Skeletal muscle tissue (tissue), 4 donors: ENCODE results near the gene ARID1B. TPM values are rescaled to one million over a fixed set of nuclear protein-coding genes. Genes with fewer than 3 reads are reported as not detected.

Experiments
- H3K27ac ChIP-seq: one replicate; pipeline ENCODE4 v1.7.0; 2013; ENCODE audit warnings: mild to moderate bottlenecking, low read depth, low read length, inconsistent platforms
- H3K27me3 ChIP-seq, 3 donors: one replicate each; pipeline ENCODE4 v1.7.0; 2013; ENCODE audit warnings: low read length in 3 of 3; ENCODE audit not compliant: control insufficient read depth in 3 of 3, insufficient read depth in 3 of 3
- H3K36me3 ChIP-seq, 3 donors: one replicate each; pipeline ENCODE4 v1.7.0; 2013; ENCODE audit warnings: low read length in 3 of 3; ENCODE audit not compliant: control insufficient read depth in 3 of 3, insufficient read depth in 3 of 3
- H3K4me1 ChIP-seq, 3 donors: one replicate each; pipeline ENCODE4 v1.7.0; 2013; ENCODE audit warnings: low read length in 3 of 3, mild to moderate bottlenecking in 3 of 3; ENCODE audit not compliant: control insufficient read depth in 3 of 3, insufficient read depth in 3 of 3
- H3K4me3 ChIP-seq, 3 donors: one replicate each; pipeline ENCODE4 v1.7.0; 2013; ENCODE audit warnings: low read length in 3 of 3
- H3K9ac ChIP-seq, 3 donors: one replicate each; pipeline ENCODE4 v1.7.0; 2013; ENCODE audit warnings: low read length in 3 of 3, mild to moderate bottlenecking in 3 of 3, moderate library complexity in 2 of 3, low read depth in 1 of 3
- H3K9me3 ChIP-seq, 3 donors: one replicate each; pipeline ENCODE4 v1.7.0; 2013; ENCODE audit warnings: low read length in 3 of 3; ENCODE audit not compliant: control insufficient read depth in 3 of 3
- total RNA-seq: library from RNA; depleted of rRNA; stranded (reverse); fragments of >200 nt; gene quantifications from one replicate; pipeline ENCODE4 v1.2.3, GENCODE V29; 2014
- donor health status: Osteomylitis.

ARID1B gene
- total RNA-seq, 1 donor from 2014 or later, result 73.6 TPM

DNA sequence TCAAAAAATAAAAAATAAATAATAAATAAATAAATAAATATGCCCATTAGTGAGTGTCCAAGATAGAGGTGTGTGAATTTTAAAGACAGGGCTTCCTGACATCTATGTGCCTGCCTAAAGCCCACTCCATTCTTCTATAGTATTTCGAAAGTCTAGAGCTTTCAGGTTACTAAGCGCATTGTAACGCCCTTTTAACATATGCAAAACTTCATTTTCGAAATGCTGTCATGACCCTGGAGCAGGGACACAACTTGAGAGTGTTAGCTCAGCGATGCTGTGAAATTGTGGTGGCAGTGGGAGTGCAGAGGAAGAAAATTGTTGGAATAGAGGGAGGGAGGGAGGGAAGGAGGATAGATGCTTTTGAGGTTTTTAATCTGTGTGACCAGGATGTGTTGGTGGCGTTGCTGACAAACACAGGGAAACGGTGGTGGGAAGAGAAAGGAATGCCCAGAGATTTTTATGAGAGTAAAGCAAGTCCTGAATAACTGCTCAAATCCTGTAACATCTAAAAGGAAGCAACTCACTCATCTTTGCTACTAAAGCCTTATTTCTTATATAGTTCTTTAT, 169.3 kb downstream of the ARID1B start:
- Histone ChIP-seq H3K9me3 (no peaks in the 10 kb centered on the region), H3K9ac (no peak overlapping the region), H3K27ac (no peak overlapping the region), H3K4me3 (no peak overlapping the region), H3K36me3 (no peaks in the 10 kb centered on the region), H3K27me3 (no peaks in the 10 kb centered on the region), H3K4me1 (peaks cover 20 to 34% (median 25%) of the 10 kb centered on the region in 3 donors)

DNA sequence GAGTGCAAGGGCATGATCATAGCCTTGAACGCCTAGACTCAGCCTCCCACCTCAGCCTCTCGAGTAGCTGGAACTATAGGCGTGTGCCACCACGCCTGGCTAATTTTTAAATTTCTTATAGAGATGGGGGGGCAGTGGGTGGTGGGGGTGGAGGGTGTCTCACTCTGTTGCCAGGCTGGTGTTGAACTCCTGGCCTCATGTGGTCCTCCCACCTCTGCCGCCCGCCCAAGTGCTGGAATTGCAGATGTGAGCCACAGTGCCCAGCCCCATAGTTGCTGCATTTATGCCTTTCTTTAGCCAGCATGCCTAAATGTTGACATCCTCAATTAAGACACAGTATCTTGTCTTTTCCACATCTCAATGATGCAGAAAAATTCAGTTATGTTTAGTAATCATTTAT, 171.1 kb downstream of the ARID1B start:
- Histone ChIP-seq H3K27me3 (no peaks in the 10 kb centered on the region), H3K4me1 (peaks cover 21 to 31% (median 26%) of the 10 kb centered on the region in 3 donors), H3K36me3 (no peaks in the 10 kb centered on the region), H3K9me3 (no peaks in the 10 kb centered on the region), H3K27ac (no peak overlapping the region), H3K4me3 (no peak overlapping the region), H3K9ac (no peak overlapping the region)

DNA sequence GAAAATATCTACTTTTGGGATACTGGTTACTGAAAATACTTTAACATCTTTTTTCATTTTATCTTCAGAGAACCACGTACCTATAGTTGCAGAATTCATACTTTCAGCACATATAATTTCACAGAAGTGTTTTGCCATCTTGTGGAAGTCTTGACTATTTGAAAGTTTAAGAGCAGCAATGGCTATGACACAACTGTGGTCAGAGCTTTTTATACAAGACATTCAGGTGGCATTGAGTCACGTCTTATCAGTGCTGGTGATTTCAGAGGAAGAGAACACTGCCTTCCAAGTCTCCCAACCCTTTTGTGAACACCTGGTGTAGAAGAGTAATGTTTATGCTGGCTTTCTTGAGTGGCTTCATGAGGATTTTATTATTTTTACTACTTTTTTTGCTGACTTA, 171.6 kb downstream of the ARID1B start:
- no peaks in the 10 kb centered on the region for H3K36me3 ChIP-seq
- H3K27ac ChIP-seq, result peak overlapping the region; percentile 45
- no peak overlapping the region for H3K4me3 ChIP-seq
- peaks cover 24 to 34% (median 28%) of the 10 kb centered on the region in 3 donors for H3K4me1 ChIP-seq
- no peak overlapping the region for H3K9ac ChIP-seq
- H3K9me3 ChIP-seq, result no peaks in the 10 kb centered on the region
- no peaks in the 10 kb centered on the region for H3K27me3 ChIP-seq

DNA sequence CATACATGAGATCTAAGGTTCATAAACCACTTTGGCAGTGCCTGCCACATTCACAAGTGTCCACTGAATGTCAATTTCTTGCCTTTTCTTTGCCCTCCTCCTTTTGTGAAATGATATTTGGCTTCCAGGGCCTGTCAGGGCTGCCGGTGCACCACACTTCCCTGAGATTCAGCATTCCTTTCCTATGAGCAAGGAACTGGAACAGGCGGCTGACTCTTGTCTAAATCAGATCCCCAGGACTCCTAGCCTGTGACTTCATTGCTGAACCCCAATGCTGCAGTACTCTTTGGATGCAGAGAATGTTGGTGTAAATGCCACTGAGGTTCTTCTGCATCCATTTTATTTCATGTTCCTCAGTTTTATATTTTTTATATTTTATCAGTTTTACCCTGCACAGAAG, 172.2 kb downstream of the ARID1B start:
- H3K36me3 ChIP-seq, result no peaks in the 10 kb centered on the region
- H3K4me3 ChIP-seq, result no peak overlapping the region
- no peaks in the 10 kb centered on the region for H3K9me3 ChIP-seq
- H3K27ac ChIP-seq, result peak overlapping the region; percentile 45
- no peaks in the 10 kb centered on the region for H3K27me3 ChIP-seq
- peaks cover 29 to 36% (median 33%) of the 10 kb centered on the region in 3 donors for H3K4me1 ChIP-seq
- H3K9ac ChIP-seq, result no peak overlapping the region

DNA sequence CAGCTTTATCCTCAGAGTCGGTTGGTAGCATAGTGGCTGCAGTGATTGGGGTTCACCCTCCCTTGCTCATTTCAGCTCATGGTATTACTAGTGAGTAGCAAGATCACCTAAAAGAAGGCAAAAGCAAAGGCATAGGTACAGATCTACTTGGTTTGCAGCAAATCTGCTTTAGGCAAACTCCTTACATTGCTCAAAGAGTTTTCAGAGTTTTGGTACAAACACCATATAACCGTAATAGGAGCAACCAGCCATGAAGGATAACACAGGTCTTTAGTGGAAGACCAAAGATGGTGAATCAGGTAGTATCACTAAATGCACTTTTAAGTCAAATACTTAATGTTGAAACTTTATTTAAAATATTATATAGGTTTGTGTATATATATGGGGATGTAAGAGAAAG, 172.9 kb downstream of the ARID1B start:
- H3K27ac ChIP-seq, result peak overlapping the region; percentile 23
- H3K9me3 ChIP-seq, result no peaks in the 10 kb centered on the region
- peaks cover 36 to 39% (median 39%) of the 10 kb centered on the region in 3 donors for H3K4me1 ChIP-seq
- no peaks in the 10 kb centered on the region for H3K36me3 ChIP-seq
- H3K4me3 ChIP-seq, result no peak overlapping the region
- no peaks in the 10 kb centered on the region for H3K27me3 ChIP-seq
- H3K9ac ChIP-seq, result no peak overlapping the region

DNA sequence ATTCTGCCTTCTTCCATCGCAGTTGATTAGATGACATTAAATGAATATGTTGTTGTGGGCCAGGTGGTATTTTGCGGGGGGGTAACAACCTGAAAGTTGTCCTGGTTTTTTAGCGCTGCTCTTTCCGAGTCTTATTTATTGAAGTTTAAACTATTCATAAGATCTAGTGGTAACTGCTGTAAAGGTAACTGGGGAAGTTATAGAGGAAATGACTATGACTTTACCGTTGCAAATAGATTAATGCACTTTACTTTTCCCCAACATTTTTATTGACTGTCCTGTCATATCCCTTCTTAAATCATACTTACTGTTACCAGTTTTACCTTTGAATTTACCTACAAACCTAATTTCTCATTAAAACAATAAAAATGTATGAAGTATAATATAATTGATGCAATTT, 173.4 kb downstream of the ARID1B start:
- H3K27me3 ChIP-seq, result no peaks in the 10 kb centered on the region
- no peak overlapping the region for H3K27ac ChIP-seq
- H3K4me3 ChIP-seq, result no peak overlapping the region
- peaks cover 40 to 43% (median 41%) of the 10 kb centered on the region in 3 donors for H3K4me1 ChIP-seq
- H3K36me3 ChIP-seq, result no peaks in the 10 kb centered on the region
- no peaks in the 10 kb centered on the region for H3K9me3 ChIP-seq
- no peak overlapping the region for H3K9ac ChIP-seq

DNA sequence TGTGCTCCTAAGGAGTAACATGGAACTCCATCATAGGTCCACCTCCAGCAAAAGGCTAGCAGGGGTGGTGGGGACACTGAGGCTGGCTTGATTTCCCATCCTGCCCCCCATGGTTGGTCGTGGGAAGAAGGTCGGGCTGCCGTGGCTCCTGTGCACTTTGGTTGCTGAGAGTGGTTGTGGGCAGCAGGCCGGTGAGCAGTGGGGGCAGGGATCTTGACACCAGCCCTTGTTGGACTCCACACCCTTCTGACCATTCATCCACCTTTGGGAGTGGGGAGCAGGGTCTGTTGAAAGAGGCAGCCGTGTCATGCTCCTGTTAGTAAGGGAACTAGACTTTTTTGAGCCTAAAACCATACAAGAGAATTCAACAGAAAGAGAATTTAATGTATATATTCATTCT, 175.2 kb downstream of the ARID1B start:
- Histone ChIP-seq H3K4me1 (peaks cover 54 to 57% (median 55%) of the 10 kb centered on the region in 3 donors), H3K27me3 (no peaks in the 10 kb centered on the region), H3K36me3 (no peaks in the 10 kb centered on the region), H3K4me3 (no peak overlapping the region), H3K27ac (peak overlapping the region; percentile 95), H3K9ac (peak overlapping the region in 1 of 3 donors; percentile 51), H3K9me3 (no peaks in the 10 kb centered on the region)

DNA sequence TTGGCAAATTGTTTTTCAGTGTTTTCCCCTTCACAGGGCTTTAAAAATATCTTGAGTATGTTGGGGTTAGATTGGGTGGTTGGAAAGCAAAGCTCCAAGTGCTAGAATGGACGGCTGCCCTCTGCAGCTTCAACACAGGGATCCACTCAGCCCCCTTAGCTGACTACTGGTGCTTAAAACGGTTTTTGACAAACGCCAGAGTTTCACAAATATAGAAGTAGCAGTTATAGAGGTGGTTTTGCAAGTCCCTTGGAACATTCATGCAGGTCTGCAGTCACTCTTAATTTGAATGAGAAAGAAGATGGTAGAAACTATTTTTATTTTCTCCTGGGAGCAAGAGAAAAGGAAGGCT, 175.9 kb downstream of the ARID1B start:
- H3K27ac ChIP-seq, result peak overlapping the region; percentile 95
- H3K9ac ChIP-seq, result peak overlapping the region; percentile 47 to 73 (median 51)
- H3K36me3 ChIP-seq, result no peaks in the 10 kb centered on the region
- H3K9me3 ChIP-seq, result no peaks in the 10 kb centered on the region
- peaks cover 60 to 62% (median 62%) of the 10 kb centered on the region in 3 donors for H3K4me1 ChIP-seq
- no peaks in the 10 kb centered on the region for H3K27me3 ChIP-seq
- H3K4me3 ChIP-seq, result peak overlapping the region; percentile 55 to 68 (median 55)

DNA sequence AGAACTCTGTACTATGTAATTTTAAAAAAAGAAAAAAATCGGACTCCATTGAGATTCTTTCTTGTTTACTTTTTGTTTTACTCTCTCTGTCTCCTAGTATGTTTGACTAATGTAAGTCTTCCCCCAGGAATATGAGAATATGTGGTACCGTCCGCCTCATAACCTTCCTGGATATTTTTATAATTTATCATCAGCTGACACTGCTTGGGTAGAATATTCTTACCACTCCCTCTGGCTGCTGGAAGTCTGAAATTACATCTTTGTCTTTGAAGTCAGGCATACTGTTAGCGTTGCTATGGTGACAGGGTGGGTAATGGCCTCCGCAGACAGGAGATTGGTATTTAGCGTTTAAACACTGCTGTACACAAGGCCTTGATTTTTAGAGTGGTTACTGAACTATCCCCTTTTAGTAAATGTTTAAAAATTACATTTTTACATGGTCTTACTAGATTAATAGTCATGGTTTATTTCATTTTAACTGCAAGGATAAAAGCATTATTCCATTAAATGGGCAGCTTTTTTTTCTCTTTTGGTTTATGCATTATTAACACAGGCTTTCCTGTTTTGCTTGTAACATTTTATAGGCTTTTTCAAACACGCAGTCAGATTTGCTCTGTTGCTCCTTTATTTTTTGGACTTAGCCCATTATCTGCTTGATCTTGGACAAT, 176.4 kb downstream of the ARID1B start:
- H3K9me3 ChIP-seq, result no peaks in the 10 kb centered on the region
- H3K4me3 ChIP-seq, result peak overlapping the region; percentile 55 to 68 (median 55)
- no peaks in the 10 kb centered on the region for H3K36me3 ChIP-seq
- no peaks in the 10 kb centered on the region for H3K27me3 ChIP-seq
- peak overlapping the region; percentile 26 to 73 (median 47) for H3K9ac ChIP-seq
- H3K4me1 ChIP-seq, result peaks cover 60 to 65% (median 64%) of the 10 kb centered on the region in 3 donors
- peak overlapping the region; percentile 95 for H3K27ac ChIP-seq

DNA sequence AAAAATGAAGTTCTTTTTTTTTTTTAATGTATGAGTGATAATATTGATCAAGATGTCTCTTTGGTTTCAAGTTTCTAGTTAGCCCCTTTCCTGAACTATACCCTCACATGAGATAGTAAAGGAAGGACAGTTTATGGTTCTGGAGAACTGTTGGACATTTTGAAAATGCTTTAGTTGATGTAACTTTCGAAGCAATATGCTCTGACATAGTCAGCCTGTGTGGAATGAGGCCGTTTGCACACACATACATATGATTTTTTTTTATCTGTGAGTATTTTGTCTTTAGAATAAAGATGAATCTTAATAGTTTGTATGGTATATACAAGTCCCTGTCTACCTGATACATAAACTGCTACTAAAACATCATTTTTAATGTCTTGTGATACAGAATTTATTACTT, 177.0 kb downstream of the ARID1B start:
- Histone ChIP-seq H3K36me3 (no peaks in the 10 kb centered on the region), H3K27ac (peak overlapping the region; percentile 95), H3K9me3 (no peaks in the 10 kb centered on the region), H3K4me3 (no peak overlapping the region), H3K4me1 (peaks cover 55 to 60% (median 59%) of the 10 kb centered on the region in 3 donors), H3K9ac (peak overlapping the region; percentile 57 to 63 (median 58)), H3K27me3 (no peaks in the 10 kb centered on the region)
